Keratinocyte (primary cell): Measurements from ENCODE around the gene SLAMF8.

ENCODE experiments used
- EZH2 ChIP-seq: IDR thresholded peaks from one replicate; pipeline ENCODE4 v1.6.1; 2012; ENCODE audit warnings: inconsistent platforms, mild to moderate bottlenecking, low read length, moderate library complexity
- TF ChIP-seq, protein P1 (sequence below), 3 experiments: IDR thresholded peaks in 1 of 3; conservative IDR thresholded peaks in 1 of 3; optimal IDR thresholded peaks in 1 of 3; 2 replicates in 2 of 3; 3 replicates in 1 of 3; pipeline versions ENCODE3 to v1.5.1; 2011; ENCODE audit warnings: low read length in 3 of 3, mild to moderate bottlenecking in 3 of 3, moderate library complexity in 2 of 3, control low read depth in 1 of 3, inconsistent platforms in 1 of 3; ENCODE audit not compliant: insufficient read depth in 2 of 3; ENCODE audit errors: extremely low read depth in 1 of 3

DNA sequence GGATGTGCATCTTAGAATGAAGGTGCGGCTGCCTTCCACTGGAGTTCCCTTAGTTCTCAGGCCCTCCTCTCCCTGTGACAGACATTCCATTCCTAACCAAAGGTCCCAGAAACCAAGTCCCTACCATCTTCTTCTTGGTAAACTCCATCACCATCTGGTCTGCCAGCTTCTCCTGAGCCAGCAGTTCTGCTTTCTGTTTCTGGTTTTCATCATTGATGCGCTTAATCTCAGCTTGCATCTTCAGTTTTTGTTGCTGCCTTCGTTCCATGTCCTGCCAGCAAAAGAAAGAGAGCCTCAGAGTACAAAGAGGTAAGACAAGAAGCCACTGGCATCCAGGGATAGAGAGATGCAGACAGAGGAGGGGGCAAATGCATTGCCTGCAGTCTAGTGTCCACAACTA is 53.8 kb downstream of the SLAMF8 start:
- TF ChIP-seq, protein P1, sequence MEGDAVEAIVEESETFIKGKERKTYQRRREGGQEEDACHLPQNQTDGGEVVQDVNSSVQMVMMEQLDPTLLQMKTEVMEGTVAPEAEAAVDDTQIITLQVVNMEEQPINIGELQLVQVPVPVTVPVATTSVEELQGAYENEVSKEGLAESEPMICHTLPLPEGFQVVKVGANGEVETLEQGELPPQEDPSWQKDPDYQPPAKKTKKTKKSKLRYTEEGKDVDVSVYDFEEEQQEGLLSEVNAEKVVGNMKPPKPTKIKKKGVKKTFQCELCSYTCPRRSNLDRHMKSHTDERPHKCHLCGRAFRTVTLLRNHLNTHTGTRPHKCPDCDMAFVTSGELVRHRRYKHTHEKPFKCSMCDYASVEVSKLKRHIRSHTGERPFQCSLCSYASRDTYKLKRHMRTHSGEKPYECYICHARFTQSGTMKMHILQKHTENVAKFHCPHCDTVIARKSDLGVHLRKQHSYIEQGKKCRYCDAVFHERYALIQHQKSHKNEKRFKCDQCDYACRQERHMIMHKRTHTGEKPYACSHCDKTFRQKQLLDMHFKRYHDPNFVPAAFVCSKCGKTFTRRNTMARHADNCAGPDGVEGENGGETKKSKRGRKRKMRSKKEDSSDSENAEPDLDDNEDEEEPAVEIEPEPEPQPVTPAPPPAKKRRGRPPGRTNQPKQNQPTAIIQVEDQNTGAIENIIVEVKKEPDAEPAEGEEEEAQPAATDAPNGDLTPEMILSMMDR (optimal IDR thresholded peaks at IDR 0.05 in 1 of 3, IDR thresholded peaks at IDR 0.05 in 1 of 3, conservative IDR thresholded peaks at IDR 0.05 in 1 of 3; ENCODE audit: extremely low read depth in 1 of 3, insufficient read depth in 2 of 3, low read length in 3 of 3): no peak
- TF ChIP-seq EZH2: no peak
